Breast epithelium (tissue), 4 donors: Measurements from ENCODE around the gene MLLT10. TPM values are rescaled to one million over a fixed set of nuclear protein-coding genes. Genes with fewer than 3 reads are reported as not detected.
"Not testable (repeated sequence)": the region's sequence is repeated elsewhere in the genome, so short reads cannot be mapped to it uniquely, and the experiment has no call there.

ENCODE experiments used
- DNase-seq, 2 donors: peaks; one replicate each; pipeline ENCODE4 v3.0.0-alpha.2; 2019; ENCODE audit warnings: low spot score in 2 of 2
- H3K27ac ChIP-seq, 2 donors: fragments of 200-600 bp; sonication (generic) in 1 of 2; one replicate each; pipeline ENCODE4 v1.5.1; 2016 to 2019; ENCODE audit warnings: mild to moderate bottlenecking in 1 of 2
- H3K27me3 ChIP-seq, 2 donors: fragments of 200-600 bp; sonication (generic) in 1 of 2; one replicate each; pipeline versions ENCODE4 v1.5.1 to v1.6.0; 2017 to 2019; ENCODE audit warnings: control low read depth in 1 of 2, mild to moderate bottlenecking in 1 of 2
- H3K36me3 ChIP-seq: fragments of 200-600 bp; one replicate; pipeline ENCODE4 v1.5.1; 2019
- H3K4me1 ChIP-seq, 2 donors: fragments of 200-600 bp; sonication (generic); one replicate each; pipeline ENCODE4 v1.5.1; 2016 to 2019; ENCODE audit warnings: control low read depth in 1 of 2
- H3K4me3 ChIP-seq, 3 donors: fragments of 200-600 bp; sonication (generic); 1 replicate in 2 of 3; 2 replicates in 1 of 3; pipeline ENCODE4 v1.5.1; 2016 to 2019; ENCODE audit warnings: mild to moderate bottlenecking in 3 of 3, moderate library complexity in 2 of 3
- H3K9me3 ChIP-seq, 2 donors: fragments of 200-600 bp; sonication (generic) in 1 of 2; one replicate each; pipeline ENCODE4 v1.5.1; 2016 to 2019; ENCODE audit warnings: control low read depth in 1 of 2
- POLR2A ChIP-seq: fragments of 450-650 bp; IDR thresholded peaks from one replicate; pipeline ENCODE4 v1.6.1; 2016; ENCODE audit warnings: antibody characterized with exemption, mild to moderate bottlenecking, moderate library complexity
- POLR2AphosphoS5 ChIP-seq, 3 donors: sonication (generic); formaldehyde crosslinking; IDR thresholded peaks; one replicate each; pipeline ENCODE4 v1.6.1; 2017; ENCODE audit warnings: antibody characterized with exemption in 3 of 3
- intact Hi-C: fragments of 100-400 bp; cut with DNase I; formaldehyde crosslinking; loops from one replicate; pipeline ENCODE4 v1.15.1; 2023; ENCODE audit warnings: low total_unique reads
- total RNA-seq, 3 donors: library from RNA; depleted of rRNA; stranded (reverse); fragments of >200 nt; gene quantifications; one replicate each; pipeline ENCODE4 v1.1.0, GENCODE V29; 2016
- TF ChIP-seq, protein P1 (sequence below), 3 donors: fragments of 450-650 bp; IDR thresholded peaks; one replicate each; pipeline ENCODE4 v1.5.1; 2016 to 2017; ENCODE audit warnings: antibody characterized with exemption in 3 of 3, mild to moderate bottlenecking in 3 of 3, moderate library complexity in 3 of 3

Gene MLLT10
- total RNA-seq, 3 donors from 2014 or later: 45.6 to 74.6 (median 58.0) TPM

DNA sequence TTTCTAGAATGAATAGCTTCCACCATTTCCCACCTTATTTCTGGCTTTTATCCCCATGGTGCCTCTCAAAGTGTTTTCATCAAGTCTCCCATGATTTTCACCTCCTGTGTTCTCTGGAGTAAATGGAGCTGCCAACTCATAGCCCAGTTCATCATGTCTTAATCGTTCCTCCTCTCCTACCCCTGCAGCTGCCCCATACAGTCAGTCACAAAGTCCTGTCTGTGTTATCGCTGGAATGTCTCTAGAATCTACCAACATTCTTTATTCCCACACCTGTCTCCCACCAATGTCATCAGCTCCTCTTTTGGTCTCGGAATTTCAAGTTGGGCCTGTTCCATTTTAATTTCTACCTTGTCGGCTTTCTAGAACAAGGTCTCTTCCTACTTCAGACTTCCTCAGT lies 178.9 kb downstream of the MLLT10 start:
- no peaks in the 10 kb centered on the region for H3K9me3 ChIP-seq
- H3K27me3 ChIP-seq: no peaks in the 10 kb centered on the region
- H3K4me1 ChIP-seq: no peaks in the 10 kb centered on the region
- no peaks in the 10 kb centered on the region for H3K36me3 ChIP-seq
- H3K27ac ChIP-seq: no peak overlapping the region
- intact Hi-C loops: no loop called here
- H3K4me3 ChIP-seq: no peak overlapping the region
- DNase-seq: no peak
- TF ChIP-seq POLR2A (no peak), POLR2AphosphoS5 (IDR thresholded peaks at IDR 0.05) (no peak)
- TF ChIP-seq, protein P1, sequence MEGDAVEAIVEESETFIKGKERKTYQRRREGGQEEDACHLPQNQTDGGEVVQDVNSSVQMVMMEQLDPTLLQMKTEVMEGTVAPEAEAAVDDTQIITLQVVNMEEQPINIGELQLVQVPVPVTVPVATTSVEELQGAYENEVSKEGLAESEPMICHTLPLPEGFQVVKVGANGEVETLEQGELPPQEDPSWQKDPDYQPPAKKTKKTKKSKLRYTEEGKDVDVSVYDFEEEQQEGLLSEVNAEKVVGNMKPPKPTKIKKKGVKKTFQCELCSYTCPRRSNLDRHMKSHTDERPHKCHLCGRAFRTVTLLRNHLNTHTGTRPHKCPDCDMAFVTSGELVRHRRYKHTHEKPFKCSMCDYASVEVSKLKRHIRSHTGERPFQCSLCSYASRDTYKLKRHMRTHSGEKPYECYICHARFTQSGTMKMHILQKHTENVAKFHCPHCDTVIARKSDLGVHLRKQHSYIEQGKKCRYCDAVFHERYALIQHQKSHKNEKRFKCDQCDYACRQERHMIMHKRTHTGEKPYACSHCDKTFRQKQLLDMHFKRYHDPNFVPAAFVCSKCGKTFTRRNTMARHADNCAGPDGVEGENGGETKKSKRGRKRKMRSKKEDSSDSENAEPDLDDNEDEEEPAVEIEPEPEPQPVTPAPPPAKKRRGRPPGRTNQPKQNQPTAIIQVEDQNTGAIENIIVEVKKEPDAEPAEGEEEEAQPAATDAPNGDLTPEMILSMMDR (IDR thresholded peaks at IDR 0.05): no peak

DNA sequence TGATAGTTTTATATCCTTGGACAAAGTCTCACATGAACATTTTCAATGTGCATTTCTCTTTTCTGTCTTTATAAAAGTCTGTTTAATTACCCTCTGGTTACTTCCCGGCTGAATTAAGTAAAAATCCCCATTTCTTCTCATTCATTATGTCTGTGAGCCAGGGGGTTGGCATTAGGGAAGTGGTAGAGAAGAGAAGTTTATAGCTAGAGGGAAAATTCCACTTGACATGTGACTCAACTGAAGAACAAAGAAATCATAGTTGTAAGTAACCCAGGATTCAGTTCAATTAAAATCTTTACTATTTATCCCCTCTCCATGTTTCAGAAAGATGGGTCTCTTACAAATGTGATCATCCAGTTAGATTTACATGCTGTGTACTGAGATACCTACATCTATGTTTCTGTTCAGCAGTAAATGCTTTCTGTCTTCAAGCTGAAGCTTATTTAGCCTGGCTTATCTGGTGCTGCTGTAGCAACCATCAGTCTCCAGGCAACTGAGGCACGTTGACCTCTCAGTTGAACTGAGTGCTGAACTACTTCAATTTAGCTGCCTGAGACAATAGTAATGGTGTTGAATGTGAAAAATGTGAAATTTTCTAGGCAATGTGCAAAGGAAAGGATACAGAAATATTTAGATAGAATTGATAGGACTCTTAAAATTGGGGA lies 181.6 kb downstream of the MLLT10 start:
- no peaks in the 10 kb centered on the region for H3K27me3 ChIP-seq
- TF ChIP-seq POLR2AphosphoS5 (IDR thresholded peaks at IDR 0.05) (no peak), POLR2A (no peak)
- TF ChIP-seq, protein P1 (IDR thresholded peaks at IDR 0.05): no peak
- no peaks in the 10 kb centered on the region for H3K4me1 ChIP-seq
- DNase-seq: no peak
- intact Hi-C loops: no loop called here
- no peaks in the 10 kb centered on the region for H3K36me3 ChIP-seq
- H3K4me3 ChIP-seq: no peak overlapping the region
- H3K9me3 ChIP-seq: no peaks in the 10 kb centered on the region
- H3K27ac ChIP-seq: no peak overlapping the region

DNA sequence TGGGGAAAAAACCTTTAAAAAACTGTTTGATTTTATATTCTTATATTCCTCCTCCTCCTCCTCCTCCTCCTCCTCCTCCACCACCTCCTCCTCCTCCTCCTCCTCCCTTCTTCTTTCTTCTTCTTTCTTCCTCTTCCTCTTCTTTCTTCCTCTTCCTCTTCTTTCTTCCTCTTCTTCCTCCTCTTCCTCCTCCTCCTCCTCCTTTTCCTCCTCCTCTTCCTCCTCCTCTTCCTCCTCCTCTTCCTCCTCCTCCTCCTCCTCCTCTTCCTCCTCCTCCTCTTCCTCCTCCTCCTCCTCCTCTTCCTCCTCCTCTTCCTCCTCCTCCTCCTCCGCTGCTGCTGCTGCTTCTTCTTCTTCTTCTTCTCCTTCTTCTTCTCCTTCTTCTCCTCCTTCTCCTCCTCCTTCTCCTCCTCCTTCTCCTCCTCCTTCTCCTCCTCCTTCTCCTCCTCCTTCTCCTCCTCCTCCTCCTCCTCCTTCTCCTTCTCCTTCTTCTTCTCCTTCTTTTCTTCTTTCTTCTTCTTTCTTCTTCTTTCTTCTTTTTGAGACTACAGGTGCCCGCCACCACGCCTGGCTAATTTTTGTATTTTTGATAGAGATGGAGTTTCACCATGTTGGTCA lies 183.5 kb downstream of the MLLT10 start:
- H3K9me3 ChIP-seq: not testable (repeated sequence)

DNA sequence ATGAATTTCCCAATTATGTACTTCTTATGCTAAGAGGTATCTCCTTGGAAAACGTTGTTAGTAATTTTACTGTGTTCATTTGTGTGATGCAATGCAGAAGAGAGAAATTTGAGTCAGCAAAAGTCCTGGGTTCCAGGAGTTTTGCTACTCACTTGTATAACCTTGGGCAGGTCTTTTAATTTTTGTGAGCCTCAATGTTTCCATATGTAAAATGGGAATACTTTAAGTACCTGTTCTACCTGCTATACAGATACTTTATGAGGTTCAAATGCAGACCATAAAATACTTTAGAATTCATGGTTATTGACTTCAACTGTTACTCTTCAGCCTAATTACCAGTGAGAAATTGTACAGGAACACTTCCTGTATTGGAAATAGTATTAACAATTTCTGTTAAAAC lies 185.5 kb downstream of the MLLT10 start:
- Histone ChIP-seq H3K27me3 (no peaks in the 10 kb centered on the region), H3K9me3 (no peaks in the 10 kb centered on the region), H3K36me3 (no peaks in the 10 kb centered on the region), H3K27ac (no peak overlapping the region), H3K4me3 (no peak overlapping the region), H3K4me1 (peaks cover 0 to 4% of the 10 kb centered on the region in 2 donors)
- TF ChIP-seq, protein P1 (IDR thresholded peaks at IDR 0.05): no peak
- TF ChIP-seq POLR2AphosphoS5 (IDR thresholded peaks at IDR 0.05) (no peak), POLR2A (no peak)
- DNase-seq: no peak
- intact Hi-C loops: no loop called here

More for the DNA sequence above, 183.5 kb downstream of the MLLT10 start:
- DNase-seq, intact Hi-C loops, H3K36me3 ChIP-seq, H3K27me3 ChIP-seq, H3K4me3 ChIP-seq, H3K4me1 ChIP-seq, H3K27ac ChIP-seq: not testable (repeated sequence)

DNA sequence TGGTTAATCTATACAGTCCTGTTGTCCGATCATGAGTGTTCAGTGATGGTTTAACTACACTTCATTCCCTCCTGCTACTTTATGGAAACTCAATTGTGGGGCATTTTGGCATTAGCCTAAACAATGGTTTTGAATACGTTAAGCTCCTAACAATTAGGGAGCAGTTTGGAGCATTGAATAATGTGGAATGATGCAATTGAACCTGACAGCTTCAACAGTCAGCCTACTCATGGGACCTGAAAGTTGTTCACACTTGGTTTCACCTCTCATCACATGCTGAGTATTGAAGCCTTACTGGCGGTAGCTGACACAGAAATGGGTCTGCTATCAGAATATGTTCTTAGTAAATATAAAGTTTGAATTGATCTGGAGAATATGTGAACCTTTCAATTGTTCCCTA lies 186.1 kb downstream of the MLLT10 start:
- intact Hi-C loops: no loop called here
- Histone ChIP-seq H3K4me3 (no peak overlapping the region), H3K36me3 (no peaks in the 10 kb centered on the region), H3K27ac (no peak overlapping the region), H3K9me3 (no peaks in the 10 kb centered on the region), H3K27me3 (no peaks in the 10 kb centered on the region), H3K4me1 (peaks cover 0 to 10% of the 10 kb centered on the region in 2 donors)
- TF ChIP-seq, protein P1 (IDR thresholded peaks at IDR 0.05): no peak
- TF ChIP-seq POLR2AphosphoS5 (IDR thresholded peaks at IDR 0.05) (no peak), POLR2A (no peak)
- no peak for DNase-seq
